ENCODE results near the gene PPCDC. TPM values are rescaled to one million over a fixed set of nuclear protein-coding genes. Genes with fewer than 3 reads are reported as not detected.

The PPCDC gene
- total and polyA plus RNA-seq, 10 of the 15 experiments (the other 5 are each of a cell fraction or from before 2014, with no cell fraction given) = 32.5 to 135 (median 55.0) TPM

DNA sequence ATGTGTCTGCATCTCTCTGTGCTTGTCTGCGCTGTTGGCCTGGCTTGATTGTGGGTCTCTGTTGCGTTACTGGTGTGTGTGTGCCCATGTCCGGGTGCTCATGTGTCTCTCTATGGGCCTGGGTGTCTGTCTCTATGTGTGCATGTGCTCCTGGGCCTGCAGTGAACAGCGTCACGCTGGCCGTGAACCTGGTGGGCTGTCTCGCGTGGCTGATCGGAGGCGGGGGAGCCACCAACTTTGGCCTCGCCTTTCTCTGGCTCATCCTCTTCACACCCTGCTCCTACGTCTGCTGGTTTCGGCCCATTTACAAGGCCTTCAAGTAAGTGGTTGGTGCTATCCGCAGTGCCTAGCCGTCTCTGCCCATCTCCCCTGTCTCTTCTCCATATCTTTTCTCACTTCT is 7.0 kb upstream of the PPCDC start (continued):
- no peak for TF ChIP-seq MLLT1 (IDR thresholded peaks at IDR 0.05)
- no peak for TF ChIP-seq CREB1 (IDR thresholded peaks at IDR 0.05; ENCODE audit: low read depth)

DNA sequence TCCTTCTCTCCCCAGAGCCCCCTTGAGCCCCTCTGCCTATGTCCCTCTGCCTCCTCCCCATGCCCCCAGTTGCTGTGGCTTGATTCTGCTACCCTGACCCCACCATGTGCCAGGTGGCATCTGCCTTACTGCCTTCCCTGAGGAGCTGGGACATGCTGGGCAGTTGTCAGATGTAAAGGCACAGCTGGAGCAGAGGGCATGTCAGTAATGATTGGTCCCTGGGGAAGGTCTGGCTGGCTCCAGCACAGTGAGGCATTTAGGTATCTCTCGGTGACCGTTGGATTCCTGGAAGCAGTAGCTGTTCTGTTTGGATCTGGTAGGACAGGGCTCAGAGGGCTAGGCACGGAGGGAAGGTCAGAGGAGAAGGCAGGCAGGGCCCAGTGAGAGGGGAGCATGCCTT is 3.5 kb upstream of the PPCDC start:
- no peak for FAIRE-seq
- BruUV-seq (replicated peaks) = no TSS peak
- Histone ChIP-seq H3K4me1 (ENCODE audit: control insufficient read depth, insufficient read depth, low read length) (peaks cover 6% of the 10 kb centered on the region; the same call in 1 of the 2 replicates), H3K27ac (ENCODE audit: control insufficient read depth, insufficient read depth) (no peak overlapping the region), H3K4me3 (no peak overlapping the region), H2AFZ (ENCODE audit: control insufficient read depth, low read depth, low read length) (no peak overlapping the region), H3K9me3 (replicated peaks; ENCODE audit: control insufficient read depth, insufficient read depth, low read length) (no peaks in the 10 kb centered on the region), H3K9ac (ENCODE audit: control insufficient read depth, insufficient read depth, low read length) (no peak overlapping the region), H3K27me3 (replicated peaks in 1 of 2; ENCODE audit: control insufficient read depth in 2 of 2, insufficient read depth in 2 of 2, low read length in 1 of 2) (no peaks in the 10 kb centered on the region), H3K79me2 (ENCODE audit: control insufficient read depth, insufficient read depth, low read length) (peaks cover 14% of the 10 kb centered on the region), H4K20me1 (ENCODE audit: control insufficient read depth, insufficient read depth) (no peaks in the 10 kb centered on the region), H3K4me2 (ENCODE audit: control insufficient read depth, insufficient read depth) (no peak overlapping the region), H3K36me3 (ENCODE audit: control insufficient read depth in 2 of 2, insufficient read depth in 2 of 2, low read length in 1 of 2) (no peaks in the 10 kb centered on the region)
- RAD21 ChIA-PET (ENCODE audit: unreplicated experiment) = no interaction called here
- intact Hi-C loops (cut with micrococcal nuclease; ENCODE audit: unreplicated experiment) = loop anchor here (5.0 kb wide), 1 partner anchor 432 kb away; the partner anchor contains the start of gene SIN3A
- SMC1A ChIA-PET (ENCODE audit: uncharacterized antibody, unreplicated experiment) = no interaction called here
- ATAC-seq = no peak
- in situ Hi-C loops (cut with MboI) = loop anchor here (10.0 to 25.0 kb wide), 2 partner anchors 285 to 642 kb away; no protein-coding TSS in a partner anchor
- TF ChIP-seq CBX3 (IDR thresholded peaks at IDR 0.05; ENCODE audit: borderline replicate concordance, low read depth) = no peak
- TF ChIP-seq BACH1 (IDR thresholded peaks at IDR 0.05; ENCODE audit: borderline replicate concordance) = no peak
- TF ChIP-seq FOXK2 (IDR thresholded peaks at IDR 0.05) = no peak
- TF ChIP-seq, protein P1, sequence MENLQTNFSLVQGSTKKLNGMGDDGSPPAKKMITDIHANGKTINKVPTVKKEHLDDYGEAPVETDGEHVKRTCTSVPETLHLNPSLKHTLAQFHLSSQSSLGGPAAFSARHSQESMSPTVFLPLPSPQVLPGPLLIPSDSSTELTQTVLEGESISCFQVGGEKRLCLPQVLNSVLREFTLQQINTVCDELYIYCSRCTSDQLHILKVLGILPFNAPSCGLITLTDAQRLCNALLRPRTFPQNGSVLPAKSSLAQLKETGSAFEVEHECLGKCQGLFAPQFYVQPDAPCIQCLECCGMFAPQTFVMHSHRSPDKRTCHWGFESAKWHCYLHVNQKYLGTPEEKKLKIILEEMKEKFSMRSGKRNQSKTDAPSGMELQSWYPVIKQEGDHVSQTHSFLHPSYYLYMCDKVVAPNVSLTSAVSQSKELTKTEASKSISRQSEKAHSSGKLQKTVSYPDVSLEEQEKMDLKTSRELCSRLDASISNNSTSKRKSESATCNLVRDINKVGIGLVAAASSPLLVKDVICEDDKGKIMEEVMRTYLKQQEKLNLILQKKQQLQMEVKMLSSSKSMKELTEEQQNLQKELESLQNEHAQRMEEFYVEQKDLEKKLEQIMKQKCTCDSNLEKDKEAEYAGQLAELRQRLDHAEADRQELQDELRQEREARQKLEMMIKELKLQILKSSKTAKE (IDR thresholded peaks at IDR 0.05; ENCODE audit: low read depth, poor library complexity, severe bottlenecking) = no peak
- TF ChIP-seq, protein P2, sequence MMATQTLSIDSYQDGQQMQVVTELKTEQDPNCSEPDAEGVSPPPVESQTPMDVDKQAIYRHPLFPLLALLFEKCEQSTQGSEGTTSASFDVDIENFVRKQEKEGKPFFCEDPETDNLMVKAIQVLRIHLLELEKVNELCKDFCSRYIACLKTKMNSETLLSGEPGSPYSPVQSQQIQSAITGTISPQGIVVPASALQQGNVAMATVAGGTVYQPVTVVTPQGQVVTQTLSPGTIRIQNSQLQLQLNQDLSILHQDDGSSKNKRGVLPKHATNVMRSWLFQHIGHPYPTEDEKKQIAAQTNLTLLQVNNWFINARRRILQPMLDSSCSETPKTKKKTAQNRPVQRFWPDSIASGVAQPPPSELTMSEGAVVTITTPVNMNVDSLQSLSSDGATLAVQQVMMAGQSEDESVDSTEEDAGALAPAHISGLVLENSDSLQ (IDR thresholded peaks at IDR 0.05) = no peak
- TF ChIP-seq STAT3 (IDR thresholded peaks at IDR 0.05; ENCODE audit: low read depth, low read length) = no peak
- no peak for TF ChIP-seq ETV6 (conservative IDR thresholded peaks at IDR 0.05 in 1 of 2, IDR thresholded peaks at IDR 0.05 in 1 of 2; ENCODE audit: borderline replicate concordance in 1 of 2, low read depth in 1 of 2)
- no peak for TF ChIP-seq ZBTB11 (CRISPR knock-in tag; IDR thresholded peaks at IDR 0.05)
- no peak for TF ChIP-seq NR2F1 (conservative IDR thresholded peaks at IDR 0.05)
- TF ChIP-seq ZZZ3 (IDR thresholded peaks at IDR 0.05; ENCODE audit: control insufficient read depth, insufficient read length, low read depth) = no peak
- TF ChIP-seq STAT1 (conservative IDR thresholded peaks at IDR 0.05) = no peak
- no peak for TF ChIP-seq RB1 (IDR thresholded peaks at IDR 0.05; ENCODE audit: borderline replicate concordance)
- TF ChIP-seq CHD1 (IDR thresholded peaks at IDR 0.05; ENCODE audit: low read depth, low read length) = no peak
- no peak for DNase-seq (ENCODE audit: low read depth, low spot score)
- CTCF ChIA-PET = interaction anchor here (0.6 to 1.4 kb wide), 2 partner anchors 10 to 20 kb away, joined by 3 read pairs; no protein-coding TSS in a partner anchor
- WGBS (ENCODE audit: insufficient coverage, insufficient replicate concordance, low lambda C conversion rate, missing lambda C conversion rate) = 79% methylated on average over 3 of the region's 3 CpGs
- POLR2A ChIA-PET = interaction anchor here (1.8 kb wide), 1 partner anchor 9 kb away, joined by 5 read pairs; no protein-coding TSS in a partner anchor

Measured in GM12878 (cell line).